Gastroesophageal sphincter (tissue), 3 donors: ENCODE results near the gene TMEM151A.

Experiments used
- POLR2A ChIP-seq, 2 donors: fragments of 450-650 bp; IDR thresholded peaks; one replicate each; pipeline ENCODE4 v1.6.1; 2017; ENCODE audit warnings: antibody characterized with exemption in 2 of 2, mild to moderate bottlenecking in 2 of 2, moderate library complexity in 1 of 2
- TF ChIP-seq, protein P1 (sequence below), 4 experiments: fragments of 200-600 bp in 2 of 4; fragments of 450-650 bp in 2 of 4; sonication (generic) in 1 of 4; IDR thresholded peaks; one replicate each; pipeline ENCODE4 v1.5.1; 2017 to 2019; ENCODE audit warnings: antibody characterized with exemption in 4 of 4, mild to moderate bottlenecking in 2 of 4, moderate library complexity in 2 of 4

DNA sequence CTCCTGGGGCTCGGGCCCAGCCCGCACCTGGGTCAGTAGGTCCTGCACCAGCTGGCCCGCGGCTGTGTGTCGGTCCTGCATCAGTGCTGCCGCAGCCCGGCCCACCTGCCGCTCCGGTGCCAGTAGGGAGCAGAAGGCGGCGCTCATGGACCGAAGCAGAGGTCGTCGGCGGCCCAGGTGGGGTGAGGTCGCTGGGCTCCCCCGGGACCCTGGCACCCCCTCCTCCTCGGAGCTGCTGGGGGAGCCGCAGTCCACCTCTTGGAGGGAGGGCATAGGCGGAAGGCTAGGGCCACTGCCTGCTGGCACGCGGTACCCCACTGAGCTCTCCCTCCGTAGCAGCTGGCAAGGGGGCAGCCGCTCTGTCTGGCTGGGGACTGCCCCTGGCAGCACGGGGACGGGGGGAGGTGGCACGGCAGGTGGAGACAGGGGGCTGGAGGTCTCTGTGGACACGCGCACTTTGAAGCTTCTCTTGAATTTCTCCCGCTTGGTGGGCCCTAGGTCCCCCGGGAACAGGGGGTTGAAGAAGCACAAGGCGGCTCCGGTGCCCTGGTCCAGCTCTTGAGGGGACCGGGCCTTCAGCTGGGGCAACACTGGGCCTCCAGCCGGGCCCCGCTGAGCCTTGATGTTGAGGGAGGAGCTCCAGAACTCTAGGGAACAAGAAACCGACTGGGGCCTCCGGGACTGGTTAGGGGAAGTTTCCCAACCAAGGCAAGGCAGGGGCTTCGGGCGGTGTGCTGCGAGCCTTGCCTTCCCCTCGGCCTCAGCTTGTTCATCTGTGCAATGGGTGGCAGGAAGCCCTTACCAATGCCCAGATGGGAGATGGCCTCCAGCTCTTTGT is 43.1 kb downstream of the TMEM151A start:
- TF ChIP-seq, protein P1, sequence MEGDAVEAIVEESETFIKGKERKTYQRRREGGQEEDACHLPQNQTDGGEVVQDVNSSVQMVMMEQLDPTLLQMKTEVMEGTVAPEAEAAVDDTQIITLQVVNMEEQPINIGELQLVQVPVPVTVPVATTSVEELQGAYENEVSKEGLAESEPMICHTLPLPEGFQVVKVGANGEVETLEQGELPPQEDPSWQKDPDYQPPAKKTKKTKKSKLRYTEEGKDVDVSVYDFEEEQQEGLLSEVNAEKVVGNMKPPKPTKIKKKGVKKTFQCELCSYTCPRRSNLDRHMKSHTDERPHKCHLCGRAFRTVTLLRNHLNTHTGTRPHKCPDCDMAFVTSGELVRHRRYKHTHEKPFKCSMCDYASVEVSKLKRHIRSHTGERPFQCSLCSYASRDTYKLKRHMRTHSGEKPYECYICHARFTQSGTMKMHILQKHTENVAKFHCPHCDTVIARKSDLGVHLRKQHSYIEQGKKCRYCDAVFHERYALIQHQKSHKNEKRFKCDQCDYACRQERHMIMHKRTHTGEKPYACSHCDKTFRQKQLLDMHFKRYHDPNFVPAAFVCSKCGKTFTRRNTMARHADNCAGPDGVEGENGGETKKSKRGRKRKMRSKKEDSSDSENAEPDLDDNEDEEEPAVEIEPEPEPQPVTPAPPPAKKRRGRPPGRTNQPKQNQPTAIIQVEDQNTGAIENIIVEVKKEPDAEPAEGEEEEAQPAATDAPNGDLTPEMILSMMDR (IDR thresholded peaks at IDR 0.05): no peak
- TF ChIP-seq POLR2A (IDR thresholded peaks at IDR 0.05): no peak
